ENCODE data around the gene DECR2. TPM values are rescaled to one million over a fixed set of nuclear protein-coding genes. Genes with fewer than 3 reads are reported as not detected.

The DECR2 gene
- total and polyA plus RNA-seq, 2 of the 13 experiments (the other 11 are each of a cell fraction or from before 2014, with no cell fraction given), result 36.3 to 44.6 TPM

- ChIA-PET POLR2A (interaction anchor here (0.8 to 5.9 kb wide), 7 partner anchors 10 to 122 kb away, joined by 3 to 27 read pairs (median 5); partner anchors contain the start of genes AXIN1, DECR2 and MRPL28), CTCF (ENCODE audit: low intra/inter-chr PET ratio, low total read pairs) (no interaction called here)
- intact Hi-C loops (cut with micrococcal nuclease; ENCODE audit: unreplicated experiment), result no loop called here
- H3K9ac ChIP-seq (ENCODE audit: insufficient read depth, low read depth, low read length), result peak overlapping the region; percentile 81
- peaks cover 16% of the 10 kb centered on the region for H3K79me2 ChIP-seq (ENCODE audit: insufficient read depth, low read length)
- FAIRE-seq (no peak), DNase-seq (ENCODE audit: low spot score) (no peak), ATAC-seq (peak; percentile 46)
- H4K20me1 ChIP-seq (ENCODE audit: insufficient read depth, low read length), result no peaks in the 10 kb centered on the region
- H3K27ac ChIP-seq (ENCODE audit: extremely low read length, insufficient read depth, low read length), result peak overlapping the region; percentile 68
- H3K27me3 ChIP-seq (ENCODE audit: control insufficient read depth in 1 of 2, insufficient read depth in 2 of 2, low read length in 2 of 2), result no peaks in the 10 kb centered on the region
- no peaks in the 10 kb centered on the region for H3K9me3 ChIP-seq (ENCODE audit: low read length)
- in situ Hi-C loops (cut with HindIII; ENCODE audit: extremely low pct_ligation_motif_present, low pct_unique_long_range_greater_than_20kb), result no loop called here
- BruUV-seq (replicated peaks), result no TSS peak
- H3K4me1 ChIP-seq (ENCODE audit: insufficient read depth, low read length), result peaks cover 38% of the 10 kb centered on the region
- peak overlapping the region; percentile 88 for H3K4me2 ChIP-seq (ENCODE audit: low read depth, low read length)
- peak overlapping the region; percentile 85 to 94 (median 93) for H3K4me3 ChIP-seq (replicated peaks in 1 of 3; ENCODE audit: insufficient read depth in 1 of 3, low read depth in 2 of 3, low read length in 3 of 3)
- 0% methylated on average over 3 of the region's 12 CpGs for WGBS (ENCODE audit: low lambda C conversion rate)
- H2AFZ ChIP-seq (ENCODE audit: low read length), result no peak overlapping the region
- peaks cover 7 to 9% of the 10 kb centered on the region in 2 experiments; a peak in 2 of 5 replicates for H3K36me3 ChIP-seq (replicated peaks in 1 of 2; ENCODE audit: control insufficient read depth in 1 of 2, insufficient read depth in 2 of 2, low read length in 2 of 2)
- no peak for TF ChIP-seq ZKSCAN5 (CRISPR knock-in tag; IDR thresholded peaks at IDR 0.05)
- TF ChIP-seq ZBTB40 (IDR thresholded peaks at IDR 0.05), result no peak
- TF ChIP-seq ZBTB40 (CRISPR knock-in tag; IDR thresholded peaks at IDR 0.05), result no peak
- no peak for TF ChIP-seq PAWR (CRISPR knock-in tag; IDR thresholded peaks at IDR 0.05; ENCODE audit: borderline replicate concordance)
- no peak for TF ChIP-seq SP5 (CRISPR knock-in tag; IDR thresholded peaks at IDR 0.05; ENCODE audit: borderline replicate concordance, low read depth)
- TF ChIP-seq POGZ (CRISPR knock-in tag; IDR thresholded peaks at IDR 0.05), result no peak
- no peak for TF ChIP-seq ZNF296 (CRISPR knock-in tag; conservative IDR thresholded peaks at IDR 0.05)
- TF ChIP-seq ZSCAN25 (CRISPR knock-in tag; IDR thresholded peaks at IDR 0.05), result no peak
- no peak for TF ChIP-seq ZNF878 (CRISPR knock-in tag; IDR thresholded peaks at IDR 0.05)
- no peak for TF ChIP-seq ZNF34 (CRISPR knock-in tag; IDR thresholded peaks at IDR 0.05; ENCODE audit: borderline replicate concordance)
- no peak for TF ChIP-seq GRHL1 (CRISPR knock-in tag; conservative IDR thresholded peaks at IDR 0.05)
- no peak for TF ChIP-seq NFATC3 (CRISPR knock-in tag; IDR thresholded peaks at IDR 0.05)
- no peak for TF ChIP-seq ZSCAN29 (CRISPR knock-in tag; conservative IDR thresholded peaks at IDR 0.05)
- peak; percentile 10; the same call in 1 of the 2 replicates for TF ChIP-seq ZNF580 (CRISPR knock-in tag; IDR thresholded peaks at IDR 0.05; ENCODE audit: borderline replicate concordance, low read depth)
- no peak for TF ChIP-seq ZNF746 (CRISPR knock-in tag; IDR thresholded peaks at IDR 0.05)
Measured at GRCh38 chr16:380762-381011, 21.0 kb upstream of the DECR2 start.

All from HepG2 (cell line).